Gastrocnemius medialis (tissue), 4 donors: ENCODE results near the gene PTGER1. TPM values are rescaled to one million over a fixed set of nuclear protein-coding genes. Genes with fewer than 3 reads are reported as not detected.

ENCODE experiments used
- ATAC-seq, 2 donors: fragments of 150-250 bp; one replicate each; pipeline ENCODE4 v1.9.1; 2016
- DNase-seq, 2 donors: peaks; one replicate each; pipeline ENCODE4 v3.0.0-alpha.2; 2019
- H3K27ac ChIP-seq, 4 donors: fragments of 200-600 bp; sonication (generic); 1 replicate in 1 of 4; 2 replicates in 3 of 4; pipeline ENCODE4 v1.5.1; 2016 to 2018; ENCODE audit warnings: mild to moderate bottlenecking in 2 of 4, moderate library complexity in 1 of 4
- H3K27me3 ChIP-seq, 3 donors: fragments of 200-600 bp; sonication (generic) in 2 of 3; 1 replicate in 1 of 3; 2 replicates in 2 of 3; pipeline versions ENCODE4 v1.5.1 to v1.6.0; 2016 to 2019; ENCODE audit warnings: mild to moderate bottlenecking in 1 of 3, moderate library complexity in 1 of 3
- H3K36me3 ChIP-seq, 2 donors: fragments of 200-600 bp; sonication (generic) in 1 of 2; one replicate each; pipeline ENCODE4 v1.5.1; 2017 to 2018
- H3K4me1 ChIP-seq, 2 donors: fragments of 200-600 bp; sonication (generic) in 1 of 2; one replicate each; pipeline ENCODE4 v1.5.1; 2016 to 2017; ENCODE audit warnings: mild to moderate bottlenecking in 2 of 2
- H3K4me3 ChIP-seq, 4 donors: fragments of 200-600 bp; sonication (generic) in 3 of 4; 1 replicate in 1 of 4; 2 replicates in 3 of 4; pipeline ENCODE4 v1.5.1; 2016 to 2019; ENCODE audit warnings: mild to moderate bottlenecking in 2 of 4
- H3K9me3 ChIP-seq, 3 donors: fragments of 200-600 bp; sonication (generic) in 2 of 3; 1 replicate in 1 of 3; 2 replicates in 2 of 3; pipeline ENCODE4 v1.5.1; 2016 to 2019
- CTCF ChIP-seq, 5 experiments: fragments of 450-650 bp in 3 of 5; fragments of 200-600 bp in 2 of 5; sonication (generic) in 2 of 5; IDR thresholded peaks in 4 of 5; conservative IDR thresholded peaks in 1 of 5; 1 replicate in 4 of 5; 2 replicates in 1 of 5; pipeline ENCODE4 v1.5.1; 2016 to 2019; ENCODE audit warnings: antibody characterized with exemption in 5 of 5, mild to moderate bottlenecking in 3 of 5, moderate library complexity in 3 of 5
- POLR2A ChIP-seq, 2 donors: fragments of 450-650 bp; IDR thresholded peaks; one replicate each; pipeline ENCODE4 v1.6.1; 2017; ENCODE audit warnings: antibody characterized with exemption in 2 of 2, mild to moderate bottlenecking in 2 of 2, moderate library complexity in 2 of 2
- in situ Hi-C, 4 donors: fragments of 200-750 bp; cut with MboI; loops; one replicate each; pipeline versions ENCODE4 v1.15.0 to v1.8.0; 2017; ENCODE audit warnings: low sequenced_read_pairs in 4 of 4
- intact Hi-C: fragments of 100-400 bp; cut with DNase I; formaldehyde crosslinking; loops from one replicate; pipeline ENCODE4 v1.15.1; 2023; ENCODE audit warnings: low total_unique reads
- total RNA-seq, 4 donors: library from RNA; depleted of rRNA; stranded (reverse); fragments of >200 nt; gene quantifications; one replicate each; pipeline versions ENCODE4 v1.1.0 to v1.2.3, GENCODE V29; 2016

The PTGER1 gene
- total RNA-seq, 4 donors from 2014 or later: 0.29 TPM; not detected in 3

- peaks cover 5 to 15% of the 10 kb centered on the region in 2 donors for H3K4me1 ChIP-seq
- H3K9me3 ChIP-seq: no peaks in the 10 kb centered on the region
- TF ChIP-seq CTCF (IDR thresholded peaks at IDR 0.05 in 4 of 5, conservative IDR thresholded peaks at IDR 0.05 in 1 of 5): no peak
- no peak for TF ChIP-seq POLR2A (IDR thresholded peaks at IDR 0.05)
- no peak overlapping the region for H3K4me3 ChIP-seq
- ATAC-seq: no peak
- H3K27me3 ChIP-seq: peaks cover 27 to 39% (median 33%) of the 10 kb centered on the region in 3 donors
- no peak for DNase-seq
- in situ Hi-C loops: no loop called here
- no peak overlapping the region for H3K27ac ChIP-seq
- H3K36me3 ChIP-seq: peaks cover 0 to 29% of the 10 kb centered on the region in 2 donors
- intact Hi-C loops: no loop called here
Measured at GRCh38 chr19:14476673-14477401, 1.7 kb upstream of the PTGER1 start.

- DNase-seq (no peak), ATAC-seq (no peak)
- in situ Hi-C loops (no loop called here), intact Hi-C loops (no loop called here)
- Histone ChIP-seq H3K27ac (no peak overlapping the region), H3K4me1 (peaks cover 5 to 15% of the 10 kb centered on the region in 2 donors), H3K9me3 (no peaks in the 10 kb centered on the region), H3K36me3 (peaks cover 0 to 29% of the 10 kb centered on the region in 2 donors), H3K27me3 (peaks cover 27 to 39% (median 33%) of the 10 kb centered on the region in 3 donors), H3K4me3 (no peak overlapping the region)
- TF ChIP-seq POLR2A (IDR thresholded peaks at IDR 0.05) (no peak), CTCF (IDR thresholded peaks at IDR 0.05 in 4 of 5, conservative IDR thresholded peaks at IDR 0.05 in 1 of 5) (no peak)
Measured at GRCh38 chr19:14476327-14476672, 1.1 kb upstream of the PTGER1 start.

- in situ Hi-C loops: no loop called here
- peaks cover 27 to 39% (median 33%) of the 10 kb centered on the region in 3 donors for H3K27me3 ChIP-seq
- intact Hi-C loops: no loop called here
Measured at GRCh38 chr19:14474827-14475226, 327 bp downstream of the PTGER1 start.

GRCh38 chr19:14473978-14474578, 1.1 kb downstream of the PTGER1 start:
- DNase-seq (no peak), ATAC-seq (peak; percentile 31 to 37)
- in situ Hi-C loops (no loop called here), intact Hi-C loops (no loop called here)
- TF ChIP-seq CTCF (IDR thresholded peaks at IDR 0.05 in 4 of 5, conservative IDR thresholded peaks at IDR 0.05 in 1 of 5) (no peak), POLR2A (IDR thresholded peaks at IDR 0.05) (no peak)
- H3K9me3 ChIP-seq: no peaks in the 10 kb centered on the region
- peaks cover 27 to 39% (median 33%) of the 10 kb centered on the region in 3 donors for H3K27me3 ChIP-seq
- H3K4me3 ChIP-seq: peak overlapping the region in 1 of 4 donors; percentile 28
- peaks cover 0 to 33% of the 10 kb centered on the region in 2 donors for H3K36me3 ChIP-seq
- H3K4me1 ChIP-seq: peaks cover 5 to 15% of the 10 kb centered on the region in 2 donors
- H3K27ac ChIP-seq: no peak overlapping the region

More at GRCh38 chr19:14474827-14475226, 327 bp downstream of the PTGER1 start:
- no peaks in the 10 kb centered on the region for H3K9me3 ChIP-seq
- DNase-seq (no peak), ATAC-seq (no peak)
- no peak for TF ChIP-seq CTCF (IDR thresholded peaks at IDR 0.05 in 4 of 5, conservative IDR thresholded peaks at IDR 0.05 in 1 of 5)
- no peak for TF ChIP-seq POLR2A (IDR thresholded peaks at IDR 0.05)
- no peak overlapping the region for H3K4me3 ChIP-seq
- peaks cover 5 to 15% of the 10 kb centered on the region in 2 donors for H3K4me1 ChIP-seq
- no peak overlapping the region for H3K27ac ChIP-seq
- peaks cover 0 to 33% of the 10 kb centered on the region in 2 donors for H3K36me3 ChIP-seq
